Measurements from ENCODE around the gene PACSIN2. TPM values are rescaled to one million over a fixed set of nuclear protein-coding genes. Genes with fewer than 3 reads are reported as not detected.

PACSIN2 gene
- total RNA-seq, 8 experiments from 2014 or later: 23.1 to 61.2 (median 39.0) TPM

- in situ Hi-C loops (cut with MboI; ENCODE audit: low pct_unique_long_range_greater_than_20kb in 2 of 9, low sequenced_read_pairs in 9 of 9, unreplicated experiment in 9 of 9): no loop called here
- peak in 4 of 8 experiments; percentile 12 to 43 (median 20) for ATAC-seq (replicated peaks in 6 of 8)
- WGBS, 10 experiments: 20 to 100% (median 70%) methylated on average over 1 to 2 of the region's 4 CpGs; no CpG with 5 or more reads in 6 of the 10 experiments
Observed at GRCh38 chr22:42889304-42889703, 125.6 kb downstream of the PACSIN2 start.

GRCh38 chr22:42887523-42888507, 127.1 kb downstream of the PACSIN2 start:
- H3K4me3 ChIP-seq: no peak overlapping the region
- 78 to 100% (median 96%) methylated on average over 1 to 7 of the region's 14 CpGs; no CpG with 5 or more reads in 3 of the 10 experiments for WGBS, 10 experiments

More at GRCh38 chr22:42889304-42889703, 125.6 kb downstream of the PACSIN2 start:
- Histone ChIP-seq H3K4me3 (no peak overlapping the region), H3K4me1 (replicated peaks in 1 of 2) (peaks cover 0 to 2% of the 10 kb centered on the region in 2 donors), H3K27ac (no peak overlapping the region)

GRCh38 chr22:42887120-42887519, 127.8 kb downstream of the PACSIN2 start:
- H3K4me1 ChIP-seq (replicated peaks in 1 of 2): peaks cover 0 to 2% of the 10 kb centered on the region in 2 donors
- WGBS, 10 experiments: 100% methylated on average over 1 to 6 of the region's 7 CpGs; no CpG with 5 or more reads in 6 of the 10 experiments
- no peak overlapping the region for H3K4me3 ChIP-seq
- ATAC-seq (replicated peaks in 6 of 8): no peak
- no peak overlapping the region for H3K27ac ChIP-seq
- in situ Hi-C loops (cut with MboI; ENCODE audit: low pct_unique_long_range_greater_than_20kb in 2 of 9, low sequenced_read_pairs in 9 of 9, unreplicated experiment in 9 of 9): no loop called here

More at GRCh38 chr22:42887523-42888507, 127.1 kb downstream of the PACSIN2 start:
- no peak overlapping the region for H3K27ac ChIP-seq
- peaks cover 0 to 2% of the 10 kb centered on the region in 2 donors for H3K4me1 ChIP-seq (replicated peaks in 1 of 2)
- in situ Hi-C loops (cut with MboI; ENCODE audit: low pct_unique_long_range_greater_than_20kb in 2 of 9, low sequenced_read_pairs in 9 of 9, unreplicated experiment in 9 of 9): no loop called here
- ATAC-seq (replicated peaks in 6 of 8): no peak

GRCh38 chr22:42885446-42885845, 129.5 kb downstream of the PACSIN2 start:
- no peak overlapping the region for H3K27ac ChIP-seq
- no peak overlapping the region for H3K4me3 ChIP-seq
- ATAC-seq (replicated peaks in 6 of 8): peak in 3 of 8 experiments; percentile 65 to 90 (median 90)
- H3K4me1 ChIP-seq (replicated peaks in 1 of 2): peaks cover 0 to 2% of the 10 kb centered on the region in 2 donors
- WGBS, 10 experiments: 20 to 65% methylated on average over 1 to 4 of the region's 9 CpGs; no CpG with 5 or more reads in 8 of the 10 experiments
- in situ Hi-C loops (cut with MboI; ENCODE audit: low pct_unique_long_range_greater_than_20kb in 2 of 9, low sequenced_read_pairs in 9 of 9, unreplicated experiment in 9 of 9): no loop called here

- in situ Hi-C loops (cut with MboI; ENCODE audit: low pct_unique_long_range_greater_than_20kb in 2 of 9, low sequenced_read_pairs in 9 of 9, unreplicated experiment in 9 of 9): no loop called here
- ATAC-seq (replicated peaks in 6 of 8): no peak
- peaks cover 0 to 2% of the 10 kb centered on the region in 2 donors for H3K4me1 ChIP-seq (replicated peaks in 1 of 2)
- no peak overlapping the region for H3K4me3 ChIP-seq
- H3K27ac ChIP-seq: no peak overlapping the region
- WGBS, 10 experiments: 60 to 100% (median 80%) methylated on average over 1 to 4 of the region's 7 CpGs; no CpG with 5 or more reads in 3 of the 10 experiments
Observed at GRCh38 chr22:42884616-42885375, 130.2 kb downstream of the PACSIN2 start.

GRCh38 chr22:42883970-42884369, 131.0 kb downstream of the PACSIN2 start:
- no peak overlapping the region for H3K27ac ChIP-seq
- 80 to 100% (median 100%) methylated on average over 1 to 2 of the region's 9 CpGs; no CpG with 5 or more reads in 7 of the 10 experiments for WGBS, 10 experiments
- H3K4me3 ChIP-seq: no peak overlapping the region
- in situ Hi-C loops (cut with MboI; ENCODE audit: low pct_unique_long_range_greater_than_20kb in 2 of 9, low sequenced_read_pairs in 9 of 9, unreplicated experiment in 9 of 9): no loop called here
- no peak for ATAC-seq (replicated peaks in 6 of 8)
- no peaks in the 10 kb centered on the region for H3K4me1 ChIP-seq (replicated peaks in 1 of 2)

GRCh38 chr22:42883121-42883520, 131.8 kb downstream of the PACSIN2 start:
- Histone ChIP-seq H3K4me3 (no peak overlapping the region), H3K4me1 (replicated peaks in 1 of 2) (no peaks in the 10 kb centered on the region), H3K27ac (no peak overlapping the region)
- ATAC-seq (replicated peaks in 6 of 8): peak in 1 of 8 experiments; percentile 15
- 78 to 95% (median 92%) methylated on average over 1 to 7 of the region's 8 CpGs; no CpG with 5 or more reads in 4 of the 10 experiments for WGBS, 10 experiments
- in situ Hi-C loops (cut with MboI; ENCODE audit: low pct_unique_long_range_greater_than_20kb in 2 of 9, low sequenced_read_pairs in 9 of 9, unreplicated experiment in 9 of 9): no loop called here

GRCh38 chr22:42881982-42882656, 132.8 kb downstream of the PACSIN2 start:
- Histone ChIP-seq H3K4me1 (replicated peaks in 1 of 2) (no peaks in the 10 kb centered on the region), H3K4me3 (no peak overlapping the region), H3K27ac (no peak overlapping the region)
- peak in 4 of 8 experiments; percentile 19 to 38 (median 26) for ATAC-seq (replicated peaks in 6 of 8)
- in situ Hi-C loops (cut with MboI; ENCODE audit: low pct_unique_long_range_greater_than_20kb in 2 of 9, low sequenced_read_pairs in 9 of 9, unreplicated experiment in 9 of 9): no loop called here
- 67 to 100% (median 78%) methylated on average over 1 to 4 of the region's 10 CpGs; no CpG with 5 or more reads in 2 of the 10 experiments for WGBS, 10 experiments

GRCh38 chr22:42881298-42881697, 133.7 kb downstream of the PACSIN2 start:
- no peak overlapping the region for H3K27ac ChIP-seq
- H3K4me1 ChIP-seq (replicated peaks in 1 of 2): no peaks in the 10 kb centered on the region
- 80 to 100% (median 88%) methylated on average over 1 to 10 of the region's 12 CpGs; no CpG with 5 or more reads in 6 of the 10 experiments for WGBS, 10 experiments
- no peak for ATAC-seq (replicated peaks in 6 of 8)
- in situ Hi-C loops (cut with MboI; ENCODE audit: low pct_unique_long_range_greater_than_20kb in 2 of 9, low sequenced_read_pairs in 9 of 9, unreplicated experiment in 9 of 9): no loop called here
- no peak overlapping the region for H3K4me3 ChIP-seq

- H3K4me3 ChIP-seq: no peak overlapping the region
- ATAC-seq (replicated peaks in 6 of 8): no peak
- in situ Hi-C loops (cut with MboI; ENCODE audit: low pct_unique_long_range_greater_than_20kb in 2 of 9, low sequenced_read_pairs in 9 of 9, unreplicated experiment in 9 of 9): no loop called here
- no peak overlapping the region for H3K27ac ChIP-seq
- H3K4me1 ChIP-seq (replicated peaks in 1 of 2): no peaks in the 10 kb centered on the region
- 60 to 95% (median 89%) methylated on average over 1 to 3 of the region's 8 CpGs; no CpG with 5 or more reads in 5 of the 10 experiments for WGBS, 10 experiments
Observed at GRCh38 chr22:42880815-42881214, 134.1 kb downstream of the PACSIN2 start.

- in situ Hi-C loops (cut with MboI; ENCODE audit: low pct_unique_long_range_greater_than_20kb in 2 of 9, low sequenced_read_pairs in 9 of 9, unreplicated experiment in 9 of 9): no loop called here
- H3K27ac ChIP-seq: no peak overlapping the region
- no peak for ATAC-seq (replicated peaks in 6 of 8)
- 87 to 100% (median 95%) methylated on average over 1 to 11 of the region's 14 CpGs; no CpG with 5 or more reads in 3 of the 10 experiments for WGBS, 10 experiments
- H3K4me3 ChIP-seq: no peak overlapping the region
- no peaks in the 10 kb centered on the region for H3K4me1 ChIP-seq (replicated peaks in 1 of 2)
Observed at GRCh38 chr22:42879371-42880021, 135.5 kb downstream of the PACSIN2 start.
